ENCODE results near the gene ZNF79. TPM values are rescaled to one million over a fixed set of nuclear protein-coding genes. Genes with fewer than 3 reads are reported as not detected.
A peak's percentile ranks its signal among the peaks of the same experiment; 100 is the strongest.
"Not testable (repeated sequence)": the region's sequence is repeated elsewhere in the genome, so short reads cannot be mapped to it uniquely, and the experiment has no call there.

The ZNF79 gene
- total RNA-seq, 1 donor from 2014 or later: 14.8 TPM

DNA sequence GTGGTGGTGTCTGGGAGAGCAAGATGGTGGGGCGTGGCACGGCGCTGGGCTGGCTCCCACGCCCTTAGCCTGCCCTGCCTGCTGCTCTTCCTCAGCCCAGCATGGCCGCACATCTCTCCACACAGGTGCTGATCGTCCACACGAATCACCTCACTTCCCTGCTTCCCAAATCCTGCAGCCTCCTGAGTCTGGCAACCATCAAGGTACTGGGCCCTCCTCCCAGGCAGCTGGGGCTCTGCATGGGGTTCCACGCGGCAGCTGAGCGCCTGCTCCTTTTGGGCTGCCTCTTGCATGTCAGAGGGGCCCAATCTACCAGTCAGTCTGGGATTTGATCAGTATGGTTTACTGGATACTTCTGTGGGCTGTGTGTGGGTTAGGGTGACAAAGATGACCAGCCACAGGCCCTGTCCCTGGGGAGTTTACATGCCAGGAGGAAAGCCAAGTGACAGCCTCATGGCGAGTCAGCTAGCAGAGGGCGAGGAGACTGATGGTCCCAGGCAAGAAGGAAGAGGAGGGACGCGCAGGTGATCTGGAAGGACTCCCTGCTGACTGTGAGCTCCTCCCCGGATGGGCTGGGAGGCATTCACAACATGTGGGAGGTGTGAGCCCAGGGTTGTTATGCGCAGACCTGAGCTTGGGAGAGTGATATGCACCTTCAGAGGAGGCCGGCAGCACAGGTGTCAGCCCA, 33.2 kb downstream of the ZNF79 start:
- no peak for DNase-seq

DNA sequence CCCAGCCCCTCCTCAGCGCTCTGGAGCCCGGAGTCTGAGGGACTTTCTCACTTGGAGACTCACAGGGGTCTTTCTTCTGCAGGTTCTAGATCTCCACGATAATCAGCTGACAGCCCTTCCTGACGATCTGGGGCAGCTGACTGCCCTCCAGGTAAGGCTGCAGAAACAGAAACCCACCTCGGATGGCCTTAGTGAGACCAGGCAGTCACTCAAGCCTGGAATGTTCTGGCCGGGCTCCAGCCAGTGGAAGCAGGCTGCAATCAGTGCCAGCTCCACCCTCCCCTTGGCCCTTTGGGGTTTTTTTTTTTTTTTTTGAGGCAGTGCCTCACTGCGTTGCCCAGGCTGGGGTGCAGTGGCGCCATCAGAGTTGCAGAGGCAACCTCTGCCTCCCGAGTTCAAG, 34.7 kb downstream of the ZNF79 start:
- no peak for DNase-seq

DNA sequence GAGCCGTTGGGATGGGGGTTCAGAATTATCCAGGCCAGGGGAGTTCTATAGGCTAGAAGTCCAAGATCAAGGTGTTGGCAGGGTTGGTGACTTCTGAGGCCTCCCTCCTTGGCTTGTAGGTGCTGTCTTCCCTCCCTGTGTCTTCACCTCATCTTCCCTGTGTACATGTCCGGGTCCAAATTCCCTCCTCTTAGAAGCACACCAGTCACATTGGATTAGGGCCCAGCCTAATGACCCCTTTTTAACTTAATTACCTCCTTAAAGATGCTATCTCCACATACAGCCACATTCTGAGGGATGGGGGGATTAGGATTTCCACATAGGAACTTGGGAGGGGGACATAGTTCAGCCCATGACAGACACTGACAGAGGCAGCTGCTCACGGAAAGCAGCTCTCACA, 39.2 kb downstream of the ZNF79 start:
- no peak for DNase-seq

DNA sequence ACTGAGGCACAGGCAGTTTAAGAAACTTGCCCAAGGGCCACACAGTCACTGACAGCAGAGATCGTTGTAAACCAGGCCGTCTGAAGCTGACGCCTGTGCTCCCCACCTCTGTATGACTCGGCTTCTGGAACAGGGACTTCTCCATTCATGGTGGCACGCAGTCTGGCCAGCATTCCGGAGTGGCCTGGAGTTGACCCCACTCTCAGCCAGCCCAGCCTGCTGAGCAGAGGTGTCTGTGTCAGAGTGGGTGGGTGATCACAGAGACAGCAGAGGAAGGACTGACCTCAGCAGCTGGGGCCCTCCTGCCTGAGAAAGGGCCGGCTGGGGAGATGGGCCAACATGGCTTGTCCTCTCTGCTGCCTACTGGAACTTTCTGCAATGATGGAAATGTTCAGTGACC, 39.7 kb downstream of the ZNF79 start:
- no peak for DNase-seq

DNA sequence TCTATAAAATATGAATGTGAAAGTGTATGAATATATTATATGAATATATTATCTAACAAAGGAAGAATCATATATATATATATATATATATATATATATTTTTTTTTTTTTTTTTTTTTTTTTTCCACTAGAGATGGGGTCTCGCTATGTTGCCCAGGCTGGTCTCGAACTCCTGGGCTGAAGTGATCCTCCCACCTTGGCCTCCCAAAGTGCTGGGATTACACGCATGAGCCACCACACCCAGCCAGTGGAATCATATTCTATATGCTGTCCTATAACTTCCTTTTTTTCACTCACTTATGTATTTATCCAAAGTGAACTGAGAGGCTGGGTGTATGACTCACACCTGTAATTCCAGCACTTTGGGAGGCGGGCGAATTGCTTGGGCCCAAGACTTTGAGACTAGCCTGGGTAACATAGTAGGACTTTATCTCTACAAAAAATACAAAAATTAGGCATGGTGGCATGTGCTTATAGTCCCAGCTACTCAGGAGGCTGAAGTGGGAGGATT, 42.3 kb downstream of the ZNF79 start:
- not testable (repeated sequence) for DNase-seq

DNA sequence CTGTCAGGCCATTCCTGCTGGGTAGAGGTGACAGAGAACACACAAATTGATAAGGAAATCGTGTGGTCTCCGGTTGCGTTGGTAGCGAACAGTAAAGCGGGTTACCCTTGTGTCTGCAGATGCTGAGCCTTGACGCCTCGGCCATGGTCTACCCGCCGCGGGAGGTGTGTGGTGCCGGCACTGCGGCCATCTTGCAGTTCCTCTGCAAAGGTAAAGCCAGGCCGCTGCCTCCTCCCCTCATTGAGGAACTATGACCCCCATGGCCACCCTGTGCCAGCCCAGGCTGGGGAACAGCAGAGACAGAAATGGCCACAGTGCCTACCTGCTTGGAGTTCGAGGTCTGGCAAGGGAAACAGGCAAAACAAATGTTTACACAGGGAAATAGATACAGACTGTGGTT, 43.4 kb downstream of the ZNF79 start:
- DNase-seq: no peak

DNA sequence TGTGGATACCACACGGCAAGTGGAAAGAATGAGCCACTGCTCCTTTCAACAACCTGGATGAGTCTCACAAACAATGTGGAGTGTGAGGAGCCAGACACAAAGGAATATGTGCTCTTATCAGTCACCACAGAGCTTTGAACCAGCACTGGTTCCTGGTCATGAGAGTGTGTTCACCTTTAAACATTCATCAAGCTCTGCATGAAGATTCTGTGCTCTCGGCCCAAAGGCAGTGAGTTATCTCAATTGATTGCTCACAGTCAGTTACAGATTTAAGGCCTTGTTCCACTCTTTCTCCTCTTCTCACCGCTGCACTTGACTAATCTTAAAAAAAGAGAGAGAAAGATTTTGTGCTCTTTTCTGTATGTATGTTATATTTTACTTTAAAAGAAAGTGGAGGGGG, 46.5 kb downstream of the ZNF79 start:
- DNase-seq: no peak

DNA sequence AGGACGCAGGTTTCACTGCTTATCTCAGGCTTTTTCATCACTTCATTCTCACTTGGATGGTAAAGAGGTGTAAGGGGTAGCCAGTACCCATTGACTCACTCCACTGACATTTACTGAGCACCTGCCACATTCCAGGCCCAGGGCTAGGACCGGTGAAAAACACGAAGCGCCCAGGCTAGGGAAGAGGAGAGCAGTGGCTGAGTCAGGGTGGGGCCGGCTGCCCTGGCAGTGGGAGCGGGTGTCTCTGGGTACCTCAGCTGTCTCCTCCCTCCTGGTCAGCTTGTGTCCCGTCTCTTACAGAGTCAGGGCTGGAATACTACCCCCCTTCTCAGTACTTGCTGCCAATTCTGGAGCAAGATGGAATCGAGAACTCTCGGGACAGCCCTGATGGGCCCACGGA, 49.3 kb downstream of the ZNF79 start:
- DNase-seq: no peak

DNA sequence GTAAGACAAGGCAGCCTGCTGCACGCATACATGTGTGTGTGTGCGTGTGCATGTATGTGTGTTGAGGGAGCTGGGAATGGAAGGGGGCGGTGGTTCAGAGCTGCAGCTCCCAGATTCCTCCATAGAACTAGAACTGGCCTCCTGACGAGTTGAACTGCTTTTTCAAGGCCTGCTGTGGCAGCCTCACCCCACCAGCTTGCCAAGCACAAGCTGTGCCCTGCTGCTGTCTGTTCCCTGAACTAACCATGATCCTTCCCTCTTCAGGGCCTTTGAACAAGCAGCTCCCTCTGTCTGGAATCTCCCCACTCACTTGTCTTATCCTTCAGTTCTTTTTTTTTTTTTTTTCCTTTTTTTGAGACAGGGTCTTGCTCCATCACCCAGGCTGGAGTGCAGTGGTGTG, 49.8 kb downstream of the ZNF79 start:
- DNase-seq: no peak

DNA sequence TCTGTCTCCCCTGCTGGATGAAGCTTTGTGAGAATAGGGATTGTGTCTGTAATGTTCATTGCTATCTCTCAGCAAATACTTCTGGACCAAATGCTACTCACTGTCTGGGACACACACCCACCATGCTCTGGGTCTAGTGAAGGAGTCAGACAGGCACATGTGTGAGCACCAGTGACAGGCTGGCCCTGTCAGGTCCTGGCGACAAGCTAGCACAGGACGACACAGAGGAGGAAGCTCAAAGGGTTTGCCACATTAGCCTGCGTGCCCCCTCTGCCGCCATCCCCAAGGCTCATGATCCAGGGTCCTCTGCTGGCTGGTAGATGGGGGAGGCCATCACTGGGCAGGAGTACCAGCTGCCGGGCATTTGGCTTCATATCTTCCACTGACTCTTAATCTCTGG, 50.4 kb downstream of the ZNF79 start:
- no peak for DNase-seq

DNA sequence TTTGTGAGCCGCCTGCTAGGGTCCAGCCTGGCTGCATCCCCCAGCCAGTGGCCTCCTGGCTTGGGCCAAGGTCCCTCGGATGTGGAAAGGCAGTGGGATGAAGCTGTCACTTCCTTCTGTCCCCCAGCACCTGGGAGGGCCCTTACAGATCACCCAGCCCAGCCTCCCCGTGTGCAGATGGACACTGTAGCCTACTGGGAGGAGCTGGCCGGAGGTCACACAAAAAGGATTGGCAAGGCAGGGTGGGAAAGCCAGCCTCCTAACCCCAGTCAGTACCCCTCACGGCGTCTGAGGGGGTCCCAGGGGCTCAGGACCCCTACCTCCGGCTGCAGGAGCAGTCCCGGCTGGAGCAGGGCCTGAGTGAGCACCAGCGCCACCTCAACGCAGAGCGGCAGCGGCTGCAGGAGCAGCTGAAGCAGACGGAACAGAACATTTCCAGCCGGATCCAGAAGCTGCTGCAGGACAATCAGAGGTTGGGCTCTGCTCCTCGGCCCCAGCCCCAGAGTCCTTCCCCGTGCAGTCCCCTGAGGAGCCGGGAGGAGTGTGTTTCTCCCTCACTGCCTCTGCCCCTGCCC, 55.4 kb downstream of the ZNF79 start:
- no peak for DNase-seq

DNA sequence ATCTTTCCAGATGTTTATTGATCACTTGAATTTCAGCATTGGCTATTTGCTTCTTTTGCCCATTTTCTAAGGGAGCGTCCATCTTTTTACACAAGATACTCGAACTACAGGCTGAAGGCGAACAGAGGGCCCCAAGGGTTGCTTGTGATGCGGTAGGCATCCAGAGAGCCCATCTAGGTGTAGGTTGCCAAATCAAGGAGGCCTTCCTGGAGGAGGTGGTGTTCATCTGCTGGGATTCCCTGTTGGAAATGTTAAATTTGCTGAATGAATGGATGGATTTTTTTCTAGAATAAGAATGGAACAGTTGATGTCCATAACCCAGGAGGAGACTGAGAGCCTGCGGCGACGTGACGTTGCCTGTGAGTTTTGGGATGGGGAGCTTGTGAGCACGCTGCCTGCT, 58.5 kb downstream of the ZNF79 start:
- DNase-seq: no peak

DNA sequence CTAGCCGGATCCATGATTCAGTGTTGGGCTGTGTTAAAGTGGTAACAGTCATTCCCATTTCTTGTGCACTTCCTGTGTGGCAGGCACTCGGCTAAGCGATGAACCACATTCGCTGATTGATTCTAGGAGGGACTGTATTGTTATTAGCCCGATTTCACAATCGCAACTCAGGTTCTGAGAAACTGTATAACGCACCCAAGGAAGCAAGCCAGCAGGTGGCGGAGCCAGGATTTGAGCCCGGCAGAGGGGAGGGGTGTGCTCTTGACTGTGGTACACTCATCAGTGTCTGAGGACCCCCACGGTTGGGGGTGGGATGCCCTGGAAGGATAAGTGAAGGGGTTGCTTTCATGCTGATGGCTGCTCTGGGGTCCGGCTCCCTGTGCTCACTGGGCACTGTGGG, 61.8 kb downstream of the ZNF79 start:
- DNase-seq: peak; percentile 38

DNA sequence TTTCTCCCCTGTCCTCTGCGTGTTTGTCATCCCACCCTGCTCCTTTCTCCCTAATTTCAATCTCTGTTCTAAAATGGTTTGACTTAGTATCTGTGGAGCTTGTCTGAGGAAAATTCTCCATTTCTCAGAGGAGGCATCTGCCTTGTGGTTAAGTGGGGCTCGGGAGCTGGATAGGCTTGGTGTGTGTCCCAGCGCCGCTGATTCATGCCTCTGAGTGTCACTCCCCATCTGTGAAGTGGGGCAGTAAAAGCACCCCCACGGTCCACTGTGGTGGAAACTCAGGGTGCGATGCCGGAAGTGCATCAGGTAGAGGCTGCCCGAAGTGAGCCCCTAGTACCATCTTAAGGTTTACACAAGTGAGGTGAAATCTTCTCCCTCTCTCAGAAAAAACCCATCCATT, 64.8 kb downstream of the ZNF79 start:
- no peak for DNase-seq

DNA sequence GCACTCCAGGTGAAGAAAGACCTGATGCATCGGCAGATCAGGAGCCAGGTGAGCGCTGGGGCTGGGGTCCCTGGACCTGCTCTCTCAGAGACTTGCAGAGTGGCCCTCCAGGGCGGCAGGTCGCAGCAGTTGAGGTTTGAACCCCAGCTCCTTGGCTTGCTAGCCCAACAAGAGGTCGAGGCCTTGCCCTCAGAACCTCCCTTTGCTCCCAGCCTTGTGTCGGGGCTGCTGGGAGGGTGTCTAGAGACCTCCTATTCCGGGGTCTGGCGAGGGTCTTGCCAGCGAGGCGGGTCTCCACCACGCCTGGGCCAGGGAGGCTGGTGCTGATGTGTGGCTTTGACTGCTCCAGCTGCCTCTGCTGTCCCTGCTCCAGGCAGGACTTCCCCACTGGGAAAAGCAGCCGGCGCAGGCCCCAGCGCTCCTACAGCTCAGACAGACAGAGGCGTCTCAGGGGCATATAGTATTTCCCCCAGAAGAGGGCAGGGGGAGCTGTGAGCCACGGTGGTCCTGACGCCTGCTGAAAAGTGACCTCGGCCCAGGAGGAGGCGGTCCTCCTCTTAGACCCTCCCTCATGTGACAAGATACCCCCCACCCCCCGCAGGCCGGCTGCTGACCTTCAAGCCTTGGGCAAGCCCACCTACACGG, 65.4 kb downstream of the ZNF79 start:
- DNase-seq: no peak

DNA sequence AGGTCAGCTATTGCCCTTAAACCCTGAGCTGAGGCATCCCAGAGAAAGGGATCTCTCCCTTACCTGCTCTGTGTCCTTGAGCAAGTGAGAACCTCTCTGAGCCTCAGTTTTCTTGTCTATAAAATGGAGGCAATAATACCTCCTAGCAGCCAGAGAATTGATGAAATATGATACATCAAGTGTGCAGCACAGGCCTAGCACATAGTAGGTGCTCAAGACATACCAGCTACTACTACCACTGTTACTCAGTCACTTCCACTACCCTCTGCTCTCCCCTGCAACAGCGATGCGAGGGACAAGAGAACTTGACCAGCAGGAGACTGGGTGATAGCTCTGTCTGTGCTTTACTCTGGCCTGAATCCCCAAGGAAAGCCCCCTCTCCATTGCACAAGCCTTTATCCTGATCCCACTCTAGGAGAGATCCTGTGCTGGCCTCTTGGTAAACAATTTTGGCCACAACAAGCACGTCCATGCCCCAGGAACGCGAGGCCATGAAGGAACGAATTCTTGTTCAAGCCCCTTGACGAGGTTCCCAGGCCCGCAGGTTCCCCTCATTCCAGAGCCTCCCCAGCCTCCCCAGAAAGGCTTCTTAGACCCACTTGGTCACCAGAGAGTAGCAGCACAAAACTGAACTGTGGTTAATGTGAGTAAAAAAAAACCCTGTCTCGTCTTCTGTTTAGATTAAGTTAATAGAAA, 66.5 kb downstream of the ZNF79 start:
- no peak for DNase-seq

DNA sequence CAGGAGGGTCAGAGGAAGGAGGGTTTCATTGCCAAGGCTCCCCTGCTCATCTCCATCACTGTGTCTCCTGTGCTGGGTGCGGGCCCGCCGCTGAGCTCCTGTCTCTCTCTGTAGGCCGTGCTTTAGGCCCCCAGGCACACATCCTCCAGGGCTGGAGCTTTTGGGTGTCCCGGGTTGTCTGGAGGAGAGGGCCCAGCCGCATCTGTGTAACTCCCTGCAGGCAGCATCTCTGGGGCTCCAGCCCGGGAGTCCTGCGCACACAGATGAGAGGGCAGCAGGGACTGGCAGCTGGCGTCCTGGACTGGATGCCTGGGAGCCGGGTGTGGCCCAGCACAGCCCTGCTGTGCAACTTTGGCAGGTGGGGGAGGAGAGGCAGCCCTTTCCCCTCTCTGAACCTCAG, 67.3 kb downstream of the ZNF79 start:
- DNase-seq: no peak

DNA sequence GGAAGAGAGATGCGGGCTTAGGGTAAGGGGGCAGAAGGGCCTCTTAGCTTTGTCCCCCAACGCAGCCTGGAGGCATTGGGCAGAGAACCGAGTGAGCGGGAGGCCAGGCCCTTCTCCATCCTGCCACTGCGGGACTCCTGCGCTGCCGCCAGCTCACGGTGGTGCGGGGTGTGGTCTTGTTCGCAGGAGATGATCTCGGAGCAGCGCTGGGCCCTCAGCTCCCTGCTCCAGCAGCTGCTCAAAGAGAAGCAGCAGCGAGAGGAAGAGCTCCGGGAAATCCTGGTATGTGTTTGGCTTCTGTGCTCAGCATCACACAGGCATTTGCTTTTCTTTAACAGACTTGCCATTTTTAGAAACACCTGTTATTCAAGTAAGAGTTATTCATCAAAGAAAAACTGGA, 68.4 kb downstream of the ZNF79 start:
- DNase-seq: peak; percentile 27

DNA sequence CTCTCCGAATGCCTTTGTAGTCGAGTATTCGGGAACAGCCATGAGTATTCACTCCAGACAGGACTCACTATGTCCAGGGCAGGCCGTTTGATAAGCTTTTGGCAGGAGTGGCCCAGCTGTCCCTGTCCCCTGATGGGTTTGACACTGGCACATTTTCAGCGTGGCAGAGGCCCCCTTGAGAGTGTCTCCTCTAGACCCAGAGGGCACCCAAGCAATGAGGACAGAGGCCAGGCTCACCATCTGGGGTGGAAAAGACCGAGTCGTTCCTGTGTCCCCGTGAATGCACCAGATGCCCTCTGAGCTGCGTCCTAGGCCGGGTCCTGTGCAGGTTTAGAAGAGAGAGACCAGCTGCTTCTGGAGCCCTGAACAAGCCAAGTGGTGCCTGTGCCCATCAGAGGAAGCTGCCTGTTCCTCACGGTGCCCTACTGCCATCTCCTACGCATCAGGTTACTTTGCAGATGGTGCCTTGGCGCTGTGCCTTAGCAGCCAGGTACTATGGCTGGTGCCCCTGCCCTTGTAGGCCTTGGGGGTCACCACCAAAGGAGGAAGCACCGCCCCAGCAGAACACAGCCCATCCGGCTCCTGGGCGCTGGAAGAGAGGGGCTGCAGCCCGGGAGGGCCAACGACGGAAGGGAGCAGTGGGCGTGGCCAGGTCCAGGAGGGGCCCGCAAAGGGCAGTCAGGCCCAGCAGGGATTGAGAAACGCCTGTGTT, 69.6 kb downstream of the ZNF79 start:
- DNase-seq: no peak

DNA sequence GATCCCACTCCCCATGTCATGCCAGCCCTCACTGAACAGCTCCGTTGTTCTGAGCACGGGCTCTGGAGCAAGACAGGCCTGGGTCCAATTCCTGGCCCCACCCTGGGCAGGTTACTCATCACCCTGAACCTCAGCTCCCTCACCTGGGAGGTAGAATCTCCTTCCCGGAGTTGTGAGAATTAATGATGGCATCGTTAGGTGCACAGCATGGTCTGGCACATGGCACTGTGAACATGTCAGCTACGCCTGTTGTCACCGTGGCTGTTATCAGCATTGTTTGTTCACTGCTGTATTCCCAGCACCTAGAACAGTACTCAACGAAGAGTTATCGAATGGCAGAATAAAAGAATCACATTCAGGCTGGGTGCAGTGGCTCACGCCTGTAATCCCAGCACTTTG, 70.1 kb downstream of the ZNF79 start:
- DNase-seq: no peak

Data from dermis blood vessel endothelial cell (primary cell).